ENCODE results near the gene CTTNBP2. TPM values are rescaled to one million over a fixed set of nuclear protein-coding genes. Genes with fewer than 3 reads are reported as not detected.

The CTTNBP2 gene
- total and polyA plus RNA-seq, 2 donors (not counting 1 experiment from before 2014, with no cell fraction given), result 8.3 to 12.0 TPM

DNA sequence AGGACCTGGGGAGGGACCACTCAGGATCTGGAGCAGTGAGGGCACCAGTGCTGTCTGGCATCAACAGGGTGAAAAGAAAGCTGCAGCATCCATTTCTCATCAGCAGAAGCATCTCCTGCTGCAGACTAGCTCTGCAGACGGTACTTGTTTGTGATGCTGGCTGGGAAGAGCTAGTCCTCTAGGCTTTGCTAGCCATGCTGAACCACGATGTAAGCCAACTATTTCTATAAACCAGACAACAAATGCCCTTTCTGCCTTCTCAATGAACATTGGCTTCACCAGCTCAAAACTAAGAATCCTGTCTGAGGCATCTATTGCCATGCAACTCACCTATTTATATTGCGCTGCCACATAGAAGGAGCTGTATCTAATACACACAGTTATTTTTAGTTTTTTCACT is 65.6 kb downstream of the CTTNBP2 start:
- no peak for DNase-seq (ENCODE audit: low read depth in 2 of 2)

DNA sequence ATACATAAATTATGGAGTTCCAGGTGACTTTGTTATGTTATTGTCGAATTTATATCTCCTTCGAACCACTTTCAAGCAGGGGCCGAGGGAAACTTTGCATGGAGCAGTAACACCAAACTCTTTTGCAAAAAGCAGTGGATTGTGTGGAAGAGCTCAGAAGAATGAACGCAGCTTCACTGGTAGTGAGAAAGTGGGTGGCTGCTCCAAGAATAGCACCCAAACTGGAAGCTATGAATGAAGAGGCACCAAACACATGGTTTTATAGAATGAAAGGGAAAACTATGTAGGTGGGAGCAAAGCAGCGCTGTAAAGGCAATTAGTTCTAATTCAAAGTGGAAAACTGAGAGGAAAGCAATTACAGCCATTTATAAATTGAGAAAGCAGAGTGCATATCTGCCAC is 67.2 kb downstream of the CTTNBP2 start:
- peaks cover 12% of the 10 kb centered on the region for H3K4me1 ChIP-seq (ENCODE audit: control insufficient read depth, extremely low read depth, insufficient read depth, low read length)
- peaks cover 3% of the 10 kb centered on the region for H3K79me2 ChIP-seq (ENCODE audit: control insufficient read depth, insufficient read depth, low read length)
- no peak overlapping the region for H3K4me2 ChIP-seq (ENCODE audit: extremely low read depth, insufficient read depth, low read length)
- H3K9me3 ChIP-seq (ENCODE audit: control insufficient read depth, insufficient read depth, low read depth, low read length), result no peaks in the 10 kb centered on the region
- H3K27ac ChIP-seq (ENCODE audit: insufficient read depth, low read length), result no peak overlapping the region
- H3K36me3 ChIP-seq (ENCODE audit: control insufficient read depth, insufficient read depth, low read length), result no peaks in the 10 kb centered on the region
- no peak overlapping the region for H2AFZ ChIP-seq (ENCODE audit: low read length)
- no peak overlapping the region for H3K9ac ChIP-seq (ENCODE audit: insufficient read depth, low read length)
- no peaks in the 10 kb centered on the region for H3K27me3 ChIP-seq (ENCODE audit: control insufficient read depth, insufficient read depth, low read length)
- TF ChIP-seq, protein P1, sequence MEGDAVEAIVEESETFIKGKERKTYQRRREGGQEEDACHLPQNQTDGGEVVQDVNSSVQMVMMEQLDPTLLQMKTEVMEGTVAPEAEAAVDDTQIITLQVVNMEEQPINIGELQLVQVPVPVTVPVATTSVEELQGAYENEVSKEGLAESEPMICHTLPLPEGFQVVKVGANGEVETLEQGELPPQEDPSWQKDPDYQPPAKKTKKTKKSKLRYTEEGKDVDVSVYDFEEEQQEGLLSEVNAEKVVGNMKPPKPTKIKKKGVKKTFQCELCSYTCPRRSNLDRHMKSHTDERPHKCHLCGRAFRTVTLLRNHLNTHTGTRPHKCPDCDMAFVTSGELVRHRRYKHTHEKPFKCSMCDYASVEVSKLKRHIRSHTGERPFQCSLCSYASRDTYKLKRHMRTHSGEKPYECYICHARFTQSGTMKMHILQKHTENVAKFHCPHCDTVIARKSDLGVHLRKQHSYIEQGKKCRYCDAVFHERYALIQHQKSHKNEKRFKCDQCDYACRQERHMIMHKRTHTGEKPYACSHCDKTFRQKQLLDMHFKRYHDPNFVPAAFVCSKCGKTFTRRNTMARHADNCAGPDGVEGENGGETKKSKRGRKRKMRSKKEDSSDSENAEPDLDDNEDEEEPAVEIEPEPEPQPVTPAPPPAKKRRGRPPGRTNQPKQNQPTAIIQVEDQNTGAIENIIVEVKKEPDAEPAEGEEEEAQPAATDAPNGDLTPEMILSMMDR (conservative IDR thresholded peaks at IDR 0.05 in 1 of 2, IDR thresholded peaks at IDR 0.05 in 1 of 2; ENCODE audit: low read depth in 1 of 2, low read length in 2 of 2), result no peak
- no peak for TF ChIP-seq EZH2 (IDR thresholded peaks at IDR 0.05; ENCODE audit: low read length, missing control alignments)
- H3K4me3 ChIP-seq (replicated peaks in 1 of 4; ENCODE audit: control extremely low read depth in 1 of 4, insufficient read depth in 1 of 4, low read depth in 3 of 4, low read length in 4 of 4), result no peak overlapping the region
- DNase-seq (ENCODE audit: low read depth in 2 of 2), result no peak
- H4K20me1 ChIP-seq (ENCODE audit: control insufficient read depth, extremely low read depth, insufficient read depth, low read length), result no peaks in the 10 kb centered on the region

More for the DNA sequence above, 65.6 kb downstream of the CTTNBP2 start:
- H3K27ac ChIP-seq (ENCODE audit: insufficient read depth, low read length), result no peak overlapping the region
- H3K4me2 ChIP-seq (ENCODE audit: extremely low read depth, insufficient read depth, low read length), result no peak overlapping the region
- H3K9ac ChIP-seq (ENCODE audit: insufficient read depth, low read length), result no peak overlapping the region
- peaks cover 14% of the 10 kb centered on the region for H3K4me1 ChIP-seq (ENCODE audit: control insufficient read depth, extremely low read depth, insufficient read depth, low read length)
- TF ChIP-seq, protein P1 (conservative IDR thresholded peaks at IDR 0.05 in 1 of 2, IDR thresholded peaks at IDR 0.05 in 1 of 2; ENCODE audit: low read depth in 1 of 2, low read length in 2 of 2), result no peak
- TF ChIP-seq EZH2 (IDR thresholded peaks at IDR 0.05; ENCODE audit: low read length, missing control alignments), result no peak
- H2AFZ ChIP-seq (ENCODE audit: low read length), result no peak overlapping the region
- H3K36me3 ChIP-seq (ENCODE audit: control insufficient read depth, insufficient read depth, low read length), result no peaks in the 10 kb centered on the region
- no peak overlapping the region for H3K4me3 ChIP-seq (replicated peaks in 1 of 4; ENCODE audit: control extremely low read depth in 1 of 4, insufficient read depth in 1 of 4, low read depth in 3 of 4, low read length in 4 of 4)
- no peaks in the 10 kb centered on the region for H3K9me3 ChIP-seq (ENCODE audit: control insufficient read depth, insufficient read depth, low read depth, low read length)
- peaks cover 3% of the 10 kb centered on the region for H3K79me2 ChIP-seq (ENCODE audit: control insufficient read depth, insufficient read depth, low read length)
- H3K27me3 ChIP-seq (ENCODE audit: control insufficient read depth, insufficient read depth, low read length), result no peaks in the 10 kb centered on the region
- H4K20me1 ChIP-seq (ENCODE audit: control insufficient read depth, extremely low read depth, insufficient read depth, low read length), result no peaks in the 10 kb centered on the region

DNA sequence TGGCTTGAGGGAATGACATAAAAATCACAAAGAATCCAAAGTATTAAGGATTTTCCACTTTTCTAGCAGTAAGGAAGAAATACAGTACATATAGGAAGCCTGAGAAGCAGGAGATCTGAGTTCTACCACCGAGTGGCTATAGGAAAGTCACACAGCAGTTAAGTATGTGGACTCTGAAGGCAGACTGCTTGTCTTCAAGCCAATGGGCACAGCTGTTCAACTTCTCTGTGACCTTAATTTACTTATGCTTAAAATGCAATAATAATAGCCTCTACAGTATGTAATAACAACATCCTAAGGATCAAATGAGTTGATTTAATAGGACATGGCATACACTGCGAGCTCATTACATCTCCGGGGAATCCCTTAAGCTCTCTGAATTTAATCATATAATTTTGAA is 68.0 kb downstream of the CTTNBP2 start:
- no peak overlapping the region for H2AFZ ChIP-seq (ENCODE audit: low read length)
- no peaks in the 10 kb centered on the region for H3K27me3 ChIP-seq (ENCODE audit: control insufficient read depth, insufficient read depth, low read length)
- no peak for DNase-seq (ENCODE audit: low read depth in 2 of 2)
- H3K4me3 ChIP-seq (replicated peaks in 1 of 4; ENCODE audit: control extremely low read depth in 1 of 4, insufficient read depth in 1 of 4, low read depth in 3 of 4, low read length in 4 of 4), result no peak overlapping the region
- no peak overlapping the region for H3K9ac ChIP-seq (ENCODE audit: insufficient read depth, low read length)
- H3K4me2 ChIP-seq (ENCODE audit: extremely low read depth, insufficient read depth, low read length), result no peak overlapping the region
- no peak for TF ChIP-seq EZH2 (IDR thresholded peaks at IDR 0.05; ENCODE audit: low read length, missing control alignments)
- TF ChIP-seq, protein P1 (conservative IDR thresholded peaks at IDR 0.05 in 1 of 2, IDR thresholded peaks at IDR 0.05 in 1 of 2; ENCODE audit: low read depth in 1 of 2, low read length in 2 of 2), result no peak
- H3K79me2 ChIP-seq (ENCODE audit: control insufficient read depth, insufficient read depth, low read length), result peaks cover 3% of the 10 kb centered on the region
- H4K20me1 ChIP-seq (ENCODE audit: control insufficient read depth, extremely low read depth, insufficient read depth, low read length), result no peaks in the 10 kb centered on the region
- no peak overlapping the region for H3K27ac ChIP-seq (ENCODE audit: insufficient read depth, low read length)
- peaks cover 10% of the 10 kb centered on the region for H3K4me1 ChIP-seq (ENCODE audit: control insufficient read depth, extremely low read depth, insufficient read depth, low read length)
- no peaks in the 10 kb centered on the region for H3K36me3 ChIP-seq (ENCODE audit: control insufficient read depth, insufficient read depth, low read length)
- H3K9me3 ChIP-seq (ENCODE audit: control insufficient read depth, insufficient read depth, low read depth, low read length), result no peaks in the 10 kb centered on the region

Data from fibroblast of lung (primary cell).